Measurements from ENCODE around the gene CNNM3.
A peak's percentile ranks its signal among the peaks of the same experiment; 100 is the strongest.

The CNNM3 gene

DNA sequence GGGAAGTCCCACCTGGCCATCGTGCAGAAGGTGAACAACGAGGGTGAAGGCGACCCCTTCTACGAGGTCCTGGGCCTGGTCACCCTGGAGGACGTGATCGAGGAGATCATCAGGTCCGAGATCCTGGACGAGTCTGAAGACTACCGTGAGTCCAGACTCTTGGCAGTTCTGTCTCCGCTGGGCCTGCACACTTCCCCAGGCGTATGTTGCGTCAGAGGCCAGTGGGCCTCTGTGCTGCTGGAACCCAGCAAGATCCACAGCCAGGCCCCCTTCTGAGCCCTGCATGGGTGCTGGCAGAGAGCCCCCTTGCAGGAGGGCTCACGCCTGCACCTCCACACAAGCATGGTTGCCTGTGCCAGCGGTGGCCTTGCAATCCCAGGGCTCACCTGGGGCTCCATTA is 9.0 kb downstream of the CNNM3 start:
- H3K36me3 ChIP-seq, result peaks cover 95% of the 10 kb centered on the region
- no peak for TF ChIP-seq Cebpa-rat (IDR thresholded peaks at IDR 0.05)
- peaks cover 33% of the 10 kb centered on the region for H3K4me1 ChIP-seq

DNA sequence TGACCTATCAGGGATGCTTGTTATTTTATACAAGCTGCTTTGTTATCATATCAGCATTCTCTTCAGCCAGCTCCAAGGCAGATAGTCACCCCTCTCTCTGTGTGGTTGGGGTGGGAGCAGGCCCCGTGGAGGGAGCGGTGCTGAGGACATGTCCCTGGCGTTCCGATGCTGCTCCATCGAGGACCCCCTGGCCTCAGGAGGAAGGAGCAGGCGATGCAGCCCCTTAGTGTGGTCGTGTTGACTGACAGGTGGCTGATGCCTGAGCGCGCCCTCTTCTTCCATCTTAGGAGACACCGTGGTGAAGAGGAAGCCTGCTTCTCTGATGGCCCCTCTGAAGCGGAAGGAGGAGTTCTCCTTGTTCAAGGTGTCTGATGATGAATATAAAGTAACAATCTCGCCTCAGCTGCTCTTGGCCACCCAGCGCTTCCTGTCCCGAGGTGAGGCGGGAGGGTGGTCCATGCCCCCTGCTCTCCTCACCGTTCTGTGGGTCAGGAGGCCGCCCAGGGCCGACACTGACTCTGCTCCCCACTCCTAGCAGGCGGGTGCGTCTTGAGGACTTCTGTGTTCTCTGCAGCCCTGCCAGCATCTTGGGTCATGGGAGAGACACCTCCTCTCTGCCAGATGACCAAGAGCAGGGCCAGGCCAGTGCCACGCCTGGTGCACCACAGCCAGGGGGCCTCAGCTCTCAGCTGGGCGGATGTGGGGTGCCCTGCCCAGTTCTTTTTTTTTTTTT is 10.6 kb downstream of the CNNM3 start:
- Histone ChIP-seq H3K4me1 (peaks cover 25% of the 10 kb centered on the region), H3K4me3 (no peak overlapping the region)

More for the DNA sequence above, 9.0 kb downstream of the CNNM3 start:
- peaks cover 85% of the 10 kb centered on the region for H4K20me1 ChIP-seq
- H3K9ac ChIP-seq, result no peak overlapping the region
- H3K9me3 ChIP-seq, result no peaks in the 10 kb centered on the region
- no peak overlapping the region for H3K27ac ChIP-seq
- H3K4me2 ChIP-seq, result no peak overlapping the region
- no peak overlapping the region for H3K4me3 ChIP-seq
- no peaks in the 10 kb centered on the region for H3K27me3 ChIP-seq

DNA sequence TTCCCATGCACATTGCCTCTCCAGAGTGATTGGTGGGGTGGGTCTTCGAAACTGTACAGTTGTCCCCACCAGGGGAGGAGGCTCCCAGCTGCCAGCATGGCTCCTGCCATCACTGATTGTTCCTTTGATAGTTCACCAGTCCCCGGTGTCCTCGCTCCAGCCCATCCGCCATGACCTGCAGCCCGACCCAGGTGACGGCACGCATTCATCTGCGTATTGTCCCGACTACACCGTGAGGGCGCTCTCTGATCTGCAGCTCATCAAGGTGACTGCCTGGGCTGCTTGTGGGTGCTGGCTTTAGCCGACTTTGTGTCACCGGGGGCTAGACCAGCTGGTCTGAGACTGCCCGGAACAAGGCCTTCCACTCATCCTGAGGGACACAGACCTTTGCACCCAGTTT is 12.4 kb downstream of the CNNM3 start:
- Histone ChIP-seq H4K20me1 (peaks cover 85% of the 10 kb centered on the region), H3K27me3 (no peaks in the 10 kb centered on the region), H3K27ac (no peak overlapping the region), H3K4me3 (no peak overlapping the region), H3K9me3 (no peaks in the 10 kb centered on the region), H3K4me1 (peaks cover 26% of the 10 kb centered on the region), H3K9ac (no peak overlapping the region), H3K36me3 (peaks cover 99% of the 10 kb centered on the region), H3K4me2 (no peak overlapping the region)
- TF ChIP-seq Cebpa-rat (IDR thresholded peaks at IDR 0.05), result no peak

More for the DNA sequence above, 10.6 kb downstream of the CNNM3 start:
- no peak for TF ChIP-seq Cebpa-rat (IDR thresholded peaks at IDR 0.05)
- no peak overlapping the region for H3K27ac ChIP-seq
- no peaks in the 10 kb centered on the region for H3K9me3 ChIP-seq
- peaks cover 85% of the 10 kb centered on the region for H4K20me1 ChIP-seq
- H3K27me3 ChIP-seq, result no peaks in the 10 kb centered on the region
- H3K9ac ChIP-seq, result no peak overlapping the region
- H3K36me3 ChIP-seq, result peaks cover 96% of the 10 kb centered on the region
- no peak overlapping the region for H3K4me2 ChIP-seq

DNA sequence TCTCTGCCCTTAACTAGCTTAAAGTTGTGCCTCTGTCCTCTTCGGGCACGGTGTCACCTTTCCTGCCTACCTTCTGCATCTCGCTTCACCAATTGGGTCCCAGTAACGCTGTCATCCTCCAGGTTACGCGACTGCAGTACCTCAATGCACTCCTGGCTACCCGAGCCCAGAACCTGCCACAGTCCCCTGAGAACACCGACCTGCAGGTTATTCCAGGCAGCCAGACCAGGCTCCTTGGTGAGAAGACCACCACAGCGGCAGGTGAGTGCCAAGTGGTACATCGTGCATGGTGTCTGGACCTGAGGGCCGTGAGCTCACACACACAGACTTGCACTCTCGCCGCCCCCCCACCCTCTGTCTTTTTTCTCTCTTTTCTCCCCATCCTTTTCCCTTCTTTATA is 12.8 kb downstream of the CNNM3 start:
- Histone ChIP-seq H3K36me3 (peaks cover 94% of the 10 kb centered on the region), H4K20me1 (peaks cover 85% of the 10 kb centered on the region), H3K4me3 (no peak overlapping the region), H3K27ac (no peak overlapping the region), H3K9me3 (no peaks in the 10 kb centered on the region), H3K4me1 (peaks cover 28% of the 10 kb centered on the region), H3K9ac (no peak overlapping the region), H3K27me3 (no peaks in the 10 kb centered on the region), H3K4me2 (no peak overlapping the region)
- TF ChIP-seq Cebpa-rat (IDR thresholded peaks at IDR 0.05), result no peak

DNA sequence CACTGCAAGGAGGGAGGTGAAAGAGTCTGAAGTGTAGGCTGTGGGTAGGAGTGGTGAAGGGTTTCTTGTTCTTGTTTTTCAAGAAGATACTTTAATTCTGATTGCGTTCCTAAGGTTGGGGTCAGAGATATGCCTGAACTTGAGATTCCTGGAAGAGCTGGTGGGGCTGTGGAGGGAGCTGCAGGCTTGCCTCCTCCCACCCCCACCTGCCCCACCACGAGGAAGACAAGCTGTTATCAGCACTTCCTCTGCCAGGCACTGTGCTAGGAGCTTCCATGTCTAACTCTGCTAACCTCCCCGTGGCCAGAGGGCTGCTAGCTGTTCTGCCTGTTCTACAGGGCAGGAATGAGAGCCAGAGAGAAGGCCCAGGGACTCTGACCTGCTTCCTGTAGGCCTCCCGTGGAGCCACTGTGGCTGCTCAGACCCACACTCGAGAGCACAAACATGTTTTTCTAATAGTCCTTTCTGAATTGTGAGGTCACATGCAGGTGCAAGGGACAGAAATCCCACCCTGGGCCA is 14.0 kb downstream of the CNNM3 start:
- Histone ChIP-seq H3K9me3 (no peaks in the 10 kb centered on the region), H3K4me2 (no peak overlapping the region), H3K36me3 (peaks cover 91% of the 10 kb centered on the region), H3K4me3 (no peak overlapping the region), H3K4me1 (peaks cover 34% of the 10 kb centered on the region), H3K27me3 (no peaks in the 10 kb centered on the region), H3K27ac (0 out of 2 replicates have a peak overlapping the region, but pooled peaks have one; percentile 13), H3K9ac (no peak overlapping the region), H4K20me1 (peaks cover 73% of the 10 kb centered on the region)
- TF ChIP-seq Cebpa-rat (IDR thresholded peaks at IDR 0.05), result no peak

DNA sequence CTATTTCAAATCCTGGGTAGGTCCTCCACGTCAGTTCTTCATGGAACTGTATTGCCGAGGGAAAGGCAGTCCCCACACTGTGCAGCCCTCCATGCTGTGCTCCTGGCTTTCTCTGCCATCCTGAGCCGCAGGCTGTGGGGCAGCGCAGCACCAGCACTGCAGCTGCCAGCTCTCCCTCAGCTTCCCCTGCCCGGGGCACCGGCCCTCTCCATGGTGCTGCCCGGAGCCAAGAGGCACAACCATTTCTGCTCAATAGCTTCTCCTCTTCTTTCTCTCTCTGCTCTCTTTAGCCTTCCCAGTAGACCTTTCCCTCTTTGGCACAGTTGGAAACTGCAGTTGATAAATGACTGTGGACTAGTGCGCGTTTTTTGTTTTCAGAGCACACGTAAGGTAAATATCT is 15.6 kb downstream of the CNNM3 start:
- H3K4me3 ChIP-seq, result no peak overlapping the region
- H3K4me1 ChIP-seq, result peaks cover 34% of the 10 kb centered on the region
- no peaks in the 10 kb centered on the region for H3K27me3 ChIP-seq
- no peak overlapping the region for H3K9ac ChIP-seq
- peak overlapping the region; percentile 81 for H3K4me2 ChIP-seq
- no peak for TF ChIP-seq Cebpa-rat (IDR thresholded peaks at IDR 0.05)
- H3K27ac ChIP-seq, result no peak overlapping the region
- H3K9me3 ChIP-seq, result no peaks in the 10 kb centered on the region
- peaks cover 82% of the 10 kb centered on the region for H3K36me3 ChIP-seq
- peaks cover 57% of the 10 kb centered on the region for H4K20me1 ChIP-seq

DNA sequence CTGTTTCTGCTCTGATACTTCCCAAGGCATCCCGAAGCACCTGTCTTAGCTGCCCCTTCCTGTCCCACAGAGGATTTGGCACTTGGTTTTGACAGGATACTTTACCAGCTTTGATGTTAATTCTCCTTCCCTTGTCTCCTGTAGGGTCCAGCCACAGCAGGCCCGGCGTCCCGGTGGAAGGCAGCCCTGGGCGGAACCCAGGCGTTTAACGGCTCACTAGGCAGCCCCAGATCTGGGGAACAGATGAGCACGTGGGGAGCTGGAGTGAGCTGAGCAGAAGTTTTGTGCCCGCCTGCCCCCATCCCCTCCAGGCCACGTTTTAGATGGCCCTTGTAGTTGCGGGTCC is 16.3 kb downstream of the CNNM3 start:
- Histone ChIP-seq H3K4me2 (peak overlapping the region; percentile 81), H3K27me3 (no peaks in the 10 kb centered on the region)

DNA sequence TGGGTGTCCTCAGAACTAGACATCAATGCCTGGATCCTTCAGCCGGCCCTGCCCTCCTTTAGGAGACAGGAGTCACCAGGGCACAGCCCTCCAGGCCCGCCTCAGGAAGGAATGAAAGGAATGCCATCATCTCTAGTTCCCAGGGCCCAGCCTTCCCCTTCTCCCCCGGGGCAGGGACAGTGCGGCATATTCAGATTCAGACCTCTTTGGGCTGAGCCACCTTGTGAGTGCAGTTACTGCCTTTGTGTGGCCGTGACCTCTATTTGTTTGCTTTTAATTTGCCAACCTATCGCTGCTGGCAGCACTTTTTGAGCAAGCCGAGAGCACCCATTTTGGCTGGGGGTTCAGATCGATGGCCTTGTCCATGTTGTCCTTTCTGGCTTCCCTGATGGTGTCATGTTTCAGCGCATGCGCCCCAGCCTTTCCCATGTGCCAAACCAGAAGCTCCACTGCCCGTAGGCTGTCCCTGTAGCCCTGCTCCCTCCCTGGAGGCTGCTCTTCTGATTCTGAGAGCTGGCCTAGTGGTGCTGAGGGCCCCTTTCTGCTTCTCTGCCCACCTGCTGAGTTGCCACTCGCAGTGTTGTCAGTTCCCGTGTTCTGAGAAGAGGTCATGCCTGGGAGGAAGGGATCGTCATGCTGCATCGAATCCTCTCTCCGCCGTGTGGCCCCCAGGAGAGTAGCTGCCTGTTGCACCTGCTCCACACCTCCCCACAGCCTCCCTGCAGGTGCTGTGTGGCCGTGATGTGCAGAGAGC is 16.9 kb downstream of the CNNM3 start:
- Histone ChIP-seq H3K4me2 (peak overlapping the region; percentile 81), H3K9ac (peak overlapping the region; percentile 39; the same call in 1 of the 2 replicates), H3K4me1 (peaks cover 39% of the 10 kb centered on the region), H3K27me3 (no peaks in the 10 kb centered on the region), H3K4me3 (no peak overlapping the region), H3K27ac (peak overlapping the region; percentile 81), H3K9me3 (no peaks in the 10 kb centered on the region), H4K20me1 (peaks cover 45% of the 10 kb centered on the region), H3K36me3 (peaks cover 76% of the 10 kb centered on the region)
- TF ChIP-seq Cebpa-rat (IDR thresholded peaks at IDR 0.05), result no peak

More for the DNA sequence above, 16.3 kb downstream of the CNNM3 start:
- Histone ChIP-seq H3K36me3 (peaks cover 76% of the 10 kb centered on the region), H4K20me1 (peaks cover 50% of the 10 kb centered on the region), H3K9me3 (no peaks in the 10 kb centered on the region), H3K9ac (peak overlapping the region; percentile 39; the same call in 1 of the 2 replicates), H3K4me3 (no peak overlapping the region), H3K4me1 (peaks cover 34% of the 10 kb centered on the region), H3K27ac (peak overlapping the region; percentile 81)
- no peak for TF ChIP-seq Cebpa-rat (IDR thresholded peaks at IDR 0.05)

DNA sequence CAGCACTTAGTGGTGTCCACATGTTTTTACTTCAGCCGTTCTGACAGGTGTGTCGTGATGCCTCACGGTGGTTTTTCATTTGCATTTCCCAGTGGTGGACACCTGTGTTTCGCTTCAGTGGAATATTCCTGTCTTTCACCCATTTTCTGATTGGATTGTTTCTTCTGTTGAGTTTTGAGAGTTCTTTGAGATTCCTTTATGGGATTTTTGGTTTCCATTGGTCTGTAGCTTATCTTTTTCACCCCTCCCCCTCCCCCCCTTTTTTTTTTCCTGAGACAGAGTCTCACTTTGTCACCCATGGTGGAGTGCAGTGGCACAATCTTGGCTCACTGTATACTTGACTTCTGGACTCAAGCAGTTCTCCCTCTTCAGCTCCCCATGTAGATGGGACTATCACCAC is 19.8 kb downstream of the CNNM3 start:
- no peak for TF ChIP-seq Cebpa-rat (IDR thresholded peaks at IDR 0.05)
- peaks cover 68% of the 10 kb centered on the region for H3K4me1 ChIP-seq
- H3K36me3 ChIP-seq, result peaks cover 58% of the 10 kb centered on the region

DNA sequence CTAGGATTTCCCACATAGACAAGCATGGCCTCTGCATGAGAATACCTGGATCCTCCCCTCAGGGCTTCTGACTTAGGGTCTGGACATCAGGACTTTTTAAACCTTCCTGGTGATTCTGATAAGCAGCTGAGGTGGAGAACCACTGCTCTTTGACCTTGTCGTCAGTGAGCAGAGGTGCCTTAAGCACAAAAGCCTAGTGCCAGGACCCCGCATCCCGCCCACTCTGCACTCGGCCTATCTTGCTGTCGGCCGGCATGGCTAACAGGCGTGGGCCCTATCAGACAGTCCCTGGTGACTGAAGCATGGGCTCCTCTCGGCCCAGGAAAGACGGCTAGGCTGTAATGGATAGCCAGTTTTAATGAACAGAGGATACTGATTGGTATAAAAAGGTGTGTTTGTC is 21.5 kb downstream of the CNNM3 start:
- H3K27me3 ChIP-seq, result no peaks in the 10 kb centered on the region
- H3K4me3 ChIP-seq, result no peak overlapping the region
- peaks cover 55% of the 10 kb centered on the region for H3K4me1 ChIP-seq
- no peak for TF ChIP-seq Cebpa-rat (IDR thresholded peaks at IDR 0.05)
- peaks cover 13% of the 10 kb centered on the region for H4K20me1 ChIP-seq
- H3K9me3 ChIP-seq, result no peaks in the 10 kb centered on the region
- H3K4me2 ChIP-seq, result no peak overlapping the region
- peaks cover 54% of the 10 kb centered on the region for H3K36me3 ChIP-seq
- peak overlapping the region; percentile 73; the same call in 1 of the 2 replicates for H3K27ac ChIP-seq
- H3K9ac ChIP-seq, result no peak overlapping the region

More for the DNA sequence above, 19.8 kb downstream of the CNNM3 start:
- Histone ChIP-seq H3K27ac (no peak overlapping the region), H3K9me3 (no peaks in the 10 kb centered on the region), H4K20me1 (peaks cover 30% of the 10 kb centered on the region), H3K4me3 (no peak overlapping the region), H3K9ac (no peak overlapping the region), H3K27me3 (no peaks in the 10 kb centered on the region), H3K4me2 (no peak overlapping the region)

Measured in BLaER1 (cell line).